Measurements from ENCODE around the gene MCEE.

GRCh38 chr2:71082402-71083252, 47.4 kb downstream of the MCEE start:
- TF ChIP-seq, protein P1, sequence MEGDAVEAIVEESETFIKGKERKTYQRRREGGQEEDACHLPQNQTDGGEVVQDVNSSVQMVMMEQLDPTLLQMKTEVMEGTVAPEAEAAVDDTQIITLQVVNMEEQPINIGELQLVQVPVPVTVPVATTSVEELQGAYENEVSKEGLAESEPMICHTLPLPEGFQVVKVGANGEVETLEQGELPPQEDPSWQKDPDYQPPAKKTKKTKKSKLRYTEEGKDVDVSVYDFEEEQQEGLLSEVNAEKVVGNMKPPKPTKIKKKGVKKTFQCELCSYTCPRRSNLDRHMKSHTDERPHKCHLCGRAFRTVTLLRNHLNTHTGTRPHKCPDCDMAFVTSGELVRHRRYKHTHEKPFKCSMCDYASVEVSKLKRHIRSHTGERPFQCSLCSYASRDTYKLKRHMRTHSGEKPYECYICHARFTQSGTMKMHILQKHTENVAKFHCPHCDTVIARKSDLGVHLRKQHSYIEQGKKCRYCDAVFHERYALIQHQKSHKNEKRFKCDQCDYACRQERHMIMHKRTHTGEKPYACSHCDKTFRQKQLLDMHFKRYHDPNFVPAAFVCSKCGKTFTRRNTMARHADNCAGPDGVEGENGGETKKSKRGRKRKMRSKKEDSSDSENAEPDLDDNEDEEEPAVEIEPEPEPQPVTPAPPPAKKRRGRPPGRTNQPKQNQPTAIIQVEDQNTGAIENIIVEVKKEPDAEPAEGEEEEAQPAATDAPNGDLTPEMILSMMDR (conservative IDR thresholded peaks at IDR 0.05; ENCODE audit: low read depth, low read length), result no peak
- no peak for TF ChIP-seq EZH2 (IDR thresholded peaks at IDR 0.05; ENCODE audit: borderline replicate concordance, low read depth, low read length, poor library complexity, severe bottlenecking)
